Measurements from ENCODE around the gene CD69.

GRCh38 chr12:9758119-9758518 is 2.6 kb downstream of the CD69 start:
- TF ChIP-seq CTCF (IDR thresholded peaks at IDR 0.05) (no peak), POLR2AphosphoS5 (IDR thresholded peaks at IDR 0.05) (no peak)
